GM12892 (cell line): ENCODE data around the gene GREB1L.

Experiments
- POLR2A ChIP-seq: IDR thresholded peaks from 2 replicates; pipeline ENCODE4 v1.6.1; 2011; ENCODE audit warnings: low read depth, low read length, control low read depth
- POLR2AphosphoS5 ChIP-seq: IDR thresholded peaks from 2 replicates; pipeline ENCODE4 v1.6.1; 2011; ENCODE audit warnings: low read depth, low read length, control low read depth
- TAF1 ChIP-seq: IDR thresholded peaks from 2 replicates; pipeline ENCODE4 v1.6.1; 2011; ENCODE audit warnings: low read depth, mild to moderate bottlenecking, control low read depth, low read length, borderline replicate concordance

DNA sequence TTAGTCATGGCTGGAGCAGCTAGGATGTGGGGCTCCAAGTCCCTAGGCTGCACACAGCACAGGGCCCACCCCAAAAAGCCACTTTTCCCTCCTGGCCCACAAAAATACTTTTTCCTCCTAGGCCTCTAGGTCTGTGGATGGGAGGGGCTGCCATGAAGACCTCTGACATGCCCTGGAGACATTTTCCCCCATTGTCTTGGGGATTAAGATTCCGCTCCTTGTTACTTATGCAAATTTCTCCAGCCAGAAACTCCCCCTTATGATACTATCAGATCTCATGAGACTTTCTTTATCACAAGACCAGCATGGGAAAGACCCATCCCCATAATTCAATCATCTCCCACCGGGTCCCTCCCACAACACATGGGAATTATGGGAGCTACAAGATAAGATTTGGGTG lies 232.6 kb downstream of the GREB1L start:
- no peak for TF ChIP-seq POLR2A
- no peak for TF ChIP-seq POLR2AphosphoS5
- TF ChIP-seq TAF1 = no peak
